ENCODE measurements around the gene PSRC1.

- no peak for TF ChIP-seq CTCF (IDR thresholded peaks at IDR 0.05; ENCODE audit: extremely low read depth in 1 of 2, insufficient read depth in 1 of 2, low read depth in 1 of 2, low read length in 2 of 2)
- TF ChIP-seq POLR2A (IDR thresholded peaks at IDR 0.05; ENCODE audit: low read depth, low read length): no peak
Measured at GRCh38 chr1:109319114-109319513, 36.2 kb upstream of the PSRC1 start.

Measured in endothelial cell of umbilical vein (primary cell).